ENCODE data around the gene PADI2. TPM values are rescaled to one million over a fixed set of nuclear protein-coding genes. Genes with fewer than 3 reads are reported as not detected.
A peak's percentile ranks its signal among the peaks of the same experiment; 100 is the strongest.

The PADI2 gene
- total RNA-seq, 2 experiments from 2014 or later: 0.08 TPM; not detected in 1

DNA sequence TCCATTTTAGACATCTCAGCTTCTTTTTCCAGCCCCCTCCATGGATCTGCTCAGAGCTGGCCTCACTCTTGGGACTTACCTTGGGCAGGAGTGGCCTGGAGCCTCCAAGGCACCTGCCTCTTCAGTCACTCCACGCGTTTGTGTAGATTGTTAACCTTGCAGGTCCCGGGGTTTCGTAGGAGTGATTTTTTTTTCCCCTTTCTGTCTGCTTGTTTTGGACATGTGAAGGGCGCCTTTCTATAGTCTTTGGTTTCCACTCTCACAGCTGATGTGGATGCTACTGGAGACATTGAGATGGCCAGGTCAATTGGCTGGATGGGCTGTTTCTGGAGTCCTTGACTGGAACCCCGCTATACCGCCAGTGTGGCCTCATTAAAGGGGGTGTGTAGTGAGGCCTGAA lies 63.5 kb downstream of the PADI2 start:
- Histone ChIP-seq H3K4me2 (ENCODE audit: low read length) (no peak overlapping the region), H3K9me2 (ENCODE audit: insufficient read depth, low read length) (no peaks in the 10 kb centered on the region), H4K20me1 (ENCODE audit: insufficient read depth, low read length) (peaks cover 10% of the 10 kb centered on the region; the same call in 1 of the 2 replicates), H3K79me2 (ENCODE audit: insufficient read depth, low read depth, low read length) (peaks cover 28% of the 10 kb centered on the region), H3K4me1 (ENCODE audit: insufficient read depth, low read length, poor library complexity, severe bottlenecking) (peaks cover 30% of the 10 kb centered on the region), H3K27ac (ENCODE audit: low read depth, low read length, poor library complexity, severe bottlenecking) (no peak overlapping the region), H3K36me3 (ENCODE audit: insufficient read depth, low read length) (peaks cover 9% of the 10 kb centered on the region; the same call in 1 of the 2 replicates), H3K4me3 (ENCODE audit: low read depth, low read length, poor library complexity, severe bottlenecking) (no peak overlapping the region), H2AFZ (ENCODE audit: low read length) (no peak overlapping the region), H3K9me3 (ENCODE audit: low read length) (no peaks in the 10 kb centered on the region)
- CTCF ChIA-PET (ENCODE audit: unreplicated experiment): no interaction called here
- intact Hi-C loops (cut with micrococcal nuclease; ENCODE audit: unreplicated experiment): loop anchor here (10.0 kb wide), 1 partner anchor 279 kb away; no protein-coding TSS in a partner anchor
- POLR2A ChIA-PET: no interaction called here
- TF ChIP-seq EZH2phosphoT487 (IDR thresholded peaks at IDR 0.05; ENCODE audit: borderline replicate concordance, low read depth, low read length): no peak
- TF ChIP-seq, protein P1, sequence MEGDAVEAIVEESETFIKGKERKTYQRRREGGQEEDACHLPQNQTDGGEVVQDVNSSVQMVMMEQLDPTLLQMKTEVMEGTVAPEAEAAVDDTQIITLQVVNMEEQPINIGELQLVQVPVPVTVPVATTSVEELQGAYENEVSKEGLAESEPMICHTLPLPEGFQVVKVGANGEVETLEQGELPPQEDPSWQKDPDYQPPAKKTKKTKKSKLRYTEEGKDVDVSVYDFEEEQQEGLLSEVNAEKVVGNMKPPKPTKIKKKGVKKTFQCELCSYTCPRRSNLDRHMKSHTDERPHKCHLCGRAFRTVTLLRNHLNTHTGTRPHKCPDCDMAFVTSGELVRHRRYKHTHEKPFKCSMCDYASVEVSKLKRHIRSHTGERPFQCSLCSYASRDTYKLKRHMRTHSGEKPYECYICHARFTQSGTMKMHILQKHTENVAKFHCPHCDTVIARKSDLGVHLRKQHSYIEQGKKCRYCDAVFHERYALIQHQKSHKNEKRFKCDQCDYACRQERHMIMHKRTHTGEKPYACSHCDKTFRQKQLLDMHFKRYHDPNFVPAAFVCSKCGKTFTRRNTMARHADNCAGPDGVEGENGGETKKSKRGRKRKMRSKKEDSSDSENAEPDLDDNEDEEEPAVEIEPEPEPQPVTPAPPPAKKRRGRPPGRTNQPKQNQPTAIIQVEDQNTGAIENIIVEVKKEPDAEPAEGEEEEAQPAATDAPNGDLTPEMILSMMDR (conservative IDR thresholded peaks at IDR 0.05; ENCODE audit: low read length): no peak
- BruUV-seq (replicated peaks): no TSS peak
- DNase-seq (ENCODE audit: low spot score): no peak

DNA sequence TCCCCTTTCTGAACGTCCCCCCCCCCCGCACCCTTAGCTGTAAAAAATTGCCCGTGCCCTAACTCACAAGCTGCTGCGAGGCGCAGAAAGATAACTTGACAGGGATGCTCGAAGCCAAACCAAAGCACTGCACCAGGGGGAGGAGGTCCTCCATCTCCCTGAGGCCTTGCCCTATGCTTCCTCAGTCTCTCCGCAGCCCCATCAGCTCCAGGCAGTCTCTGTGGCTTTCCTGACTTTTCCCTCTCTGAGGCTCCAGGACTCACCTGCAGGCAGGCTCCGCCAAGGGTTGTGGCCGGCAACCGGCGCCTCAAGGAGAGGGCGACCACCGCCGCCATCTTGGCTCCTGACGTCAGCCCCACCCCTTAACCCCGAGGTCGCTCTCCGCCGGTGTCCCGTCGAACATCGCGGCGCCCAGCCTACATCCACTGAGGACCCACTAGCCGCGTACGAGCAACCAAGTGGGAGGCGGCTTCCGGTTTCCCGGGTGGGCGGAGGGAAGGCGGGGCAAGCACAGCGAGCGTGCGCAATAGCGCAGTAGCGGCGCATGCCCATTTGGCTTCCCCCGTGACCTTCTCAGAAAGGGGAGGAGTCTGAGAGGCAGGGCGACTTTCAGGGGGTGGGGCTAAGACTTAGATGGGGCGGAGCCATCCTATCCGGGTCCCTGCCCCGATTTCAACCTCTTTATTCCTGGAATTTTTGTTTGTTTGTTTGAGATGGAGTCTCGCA lies 65.4 kb downstream of the PADI2 start, which contains the start of gene SDHB:
TSS of gene SDHB (minus strand) at position 348 of the 726 bp plus-strand sequence. CDS start at position 335, 13 bp downstream.
- intact Hi-C loops (cut with micrococcal nuclease; ENCODE audit: unreplicated experiment): loop anchor here (10.0 kb wide), 1 partner anchor 281 kb away; no protein-coding TSS in a partner anchor
- ChIA-PET POLR2A (interaction anchor here (0.6 kb wide), 1 partner anchor 215 kb away, joined by 4 read pairs; no protein-coding TSS in a partner anchor), CTCF (ENCODE audit: unreplicated experiment) (no interaction called here)
- TF ChIP-seq EZH2phosphoT487 (IDR thresholded peaks at IDR 0.05; ENCODE audit: borderline replicate concordance, low read depth, low read length): no peak
- TF ChIP-seq, protein P1 (conservative IDR thresholded peaks at IDR 0.05; ENCODE audit: low read length): no peak
- Histone ChIP-seq H3K9me2 (ENCODE audit: insufficient read depth, low read length) (no peaks in the 10 kb centered on the region), H3K4me2 (ENCODE audit: low read length) (peak within 1 kb of the TSS; percentile 73), H3K27ac (ENCODE audit: low read depth, low read length, poor library complexity, severe bottlenecking) (peak within 1 kb of the TSS; percentile 27), H3K4me3 (ENCODE audit: low read depth, low read length, poor library complexity, severe bottlenecking) (peak within 1 kb of the TSS; percentile 93), H2AFZ (ENCODE audit: low read length) (peak within 1 kb of the TSS; percentile 91; the same call in 1 of the 2 replicates), H4K20me1 (ENCODE audit: insufficient read depth, low read length) (peaks cover 10% of the 10 kb centered on the region; the same call in 1 of the 2 replicates), H3K36me3 (ENCODE audit: insufficient read depth, low read length) (peaks cover 25% of the 10 kb centered on the region), H3K9me3 (ENCODE audit: low read length) (no peaks in the 10 kb centered on the region), H3K4me1 (ENCODE audit: insufficient read depth, low read length, poor library complexity, severe bottlenecking) (peaks cover 20% of the 10 kb centered on the region), H3K79me2 (ENCODE audit: insufficient read depth, low read depth, low read length) (peaks cover 42% of the 10 kb centered on the region)
- BruUV-seq (replicated peaks): no TSS peak
- DNase-seq (ENCODE audit: low spot score): peak; percentile 98

Data from OCI-LY7 (cell line).